Stromal cell of bone marrow (primary cell): ENCODE data around the gene TMEM131L.
"Not testable (repeated sequence)": the region's sequence is repeated elsewhere in the genome, so short reads cannot be mapped to it uniquely, and the experiment has no call there.

Experiments used
- DNase-seq: peaks from one replicate; pipeline ENCODE4 v3.0.0-alpha.2; 2012; ENCODE audit warnings: low read depth

Gene TMEM131L

DNA sequence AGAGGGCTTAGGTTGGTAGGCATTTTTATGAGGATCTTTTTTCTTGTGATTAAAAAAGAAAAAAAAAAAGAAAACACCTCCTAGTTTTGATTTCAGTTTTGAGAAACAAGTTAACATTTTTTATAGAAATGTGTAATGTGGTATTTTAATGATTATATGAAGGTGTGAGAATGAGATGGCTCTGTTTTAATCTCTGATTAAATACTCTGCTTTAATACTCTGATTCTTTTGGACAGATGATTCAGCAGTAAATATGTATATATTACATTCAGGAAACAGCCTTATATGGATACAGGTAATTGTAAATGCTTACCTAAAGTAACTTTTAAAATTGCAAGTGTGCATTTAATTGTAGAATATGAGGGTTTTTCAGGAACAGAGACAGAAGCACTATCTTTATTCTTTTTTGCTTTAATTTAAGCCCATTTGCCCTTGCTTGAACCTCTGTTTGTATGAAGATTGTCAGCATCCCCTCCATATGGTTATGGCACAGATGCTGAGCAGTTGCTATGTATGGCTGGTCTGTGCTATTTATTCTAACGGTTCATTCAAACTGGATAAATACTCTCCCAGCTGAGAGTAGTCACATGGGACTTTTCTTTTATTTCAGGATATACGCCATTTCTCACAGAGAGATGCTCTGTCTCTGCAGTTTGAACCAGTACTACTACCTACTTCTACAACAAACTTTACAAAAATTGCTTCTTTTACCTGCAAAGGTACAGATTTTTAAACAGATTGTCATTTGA is 117.0 kb downstream of the TMEM131L start:
- DNase-seq, result no peak

DNA sequence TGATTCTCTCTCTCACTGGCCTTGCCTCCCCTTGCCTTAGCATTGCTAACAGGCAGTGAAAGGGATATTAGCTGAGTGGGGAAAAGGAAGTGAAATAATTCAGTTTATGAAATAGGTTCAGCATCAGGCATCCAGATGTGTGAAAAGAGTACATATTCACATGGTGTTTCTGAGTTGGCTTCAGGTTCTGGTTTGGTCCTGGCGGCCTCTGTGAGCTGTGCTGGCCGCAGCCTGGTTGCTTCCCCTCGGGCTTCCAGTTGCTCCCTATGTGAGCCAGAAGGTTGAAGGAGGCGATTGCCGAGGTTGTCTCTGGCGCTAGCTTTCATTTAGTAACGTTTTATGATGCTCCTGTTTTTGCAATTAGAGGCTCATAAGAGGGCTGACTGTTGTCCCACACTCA is 118.9 kb downstream of the TMEM131L start:
- no peak for DNase-seq

DNA sequence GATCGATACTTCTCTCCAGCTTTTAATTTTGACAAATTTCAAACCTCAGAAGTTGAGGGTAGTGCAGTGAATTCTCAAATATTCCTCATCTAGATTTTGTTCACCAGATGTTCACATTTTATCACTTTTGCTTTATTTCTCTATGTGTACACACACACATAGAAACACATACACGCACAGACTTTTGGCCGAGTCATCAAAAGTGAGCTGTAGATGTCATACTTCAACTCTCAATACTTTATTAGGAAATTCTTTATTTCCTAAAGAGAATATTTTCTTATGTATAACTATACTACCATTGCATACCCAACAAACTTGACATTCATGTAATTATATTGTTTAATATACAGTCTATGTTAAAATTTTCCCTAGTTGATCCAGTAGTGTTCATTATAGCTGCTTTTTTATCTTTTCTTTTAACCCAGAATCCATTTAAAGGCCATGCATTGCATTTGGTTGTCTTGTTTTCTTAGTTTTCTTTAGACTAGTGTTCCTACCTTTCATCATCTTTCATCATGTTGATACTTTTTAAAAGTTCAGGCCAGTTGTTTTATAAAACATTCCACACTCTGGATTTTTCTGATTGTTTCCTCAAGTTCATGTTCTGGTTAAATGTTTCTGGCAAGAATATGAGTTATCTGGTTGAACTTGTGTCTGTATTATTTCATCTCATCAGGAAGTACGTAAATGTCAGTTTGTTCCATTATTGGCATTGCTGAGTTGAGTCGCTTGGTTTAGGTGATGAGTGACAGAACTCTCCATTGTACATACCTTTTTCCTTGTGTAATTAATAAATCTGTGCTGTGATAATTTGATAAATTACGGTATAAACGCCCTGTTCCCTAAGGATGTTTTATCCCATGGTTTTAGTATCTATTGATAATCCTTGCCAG is 123.8 kb downstream of the TMEM131L start:
- DNase-seq, result no peak

DNA sequence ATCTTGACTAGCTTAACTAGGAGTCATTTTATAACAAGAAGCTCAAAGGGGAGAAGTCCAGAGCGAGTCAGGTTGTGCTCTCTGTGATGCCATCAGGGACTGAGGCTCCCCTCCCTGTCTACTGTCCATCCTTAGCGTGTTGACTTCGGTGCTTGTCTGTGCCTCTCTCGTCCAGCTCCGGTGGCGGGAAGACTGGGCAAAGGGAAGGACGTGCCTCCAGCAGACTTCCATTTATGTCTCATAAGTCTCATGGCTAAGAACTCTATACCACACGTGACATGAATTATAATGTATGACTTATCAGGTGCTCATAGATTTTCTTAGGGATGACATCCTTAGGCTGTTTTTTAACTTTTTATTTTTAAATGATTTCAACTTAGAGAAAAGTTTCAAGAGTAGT is 125.3 kb downstream of the TMEM131L start:
- no peak for DNase-seq

DNA sequence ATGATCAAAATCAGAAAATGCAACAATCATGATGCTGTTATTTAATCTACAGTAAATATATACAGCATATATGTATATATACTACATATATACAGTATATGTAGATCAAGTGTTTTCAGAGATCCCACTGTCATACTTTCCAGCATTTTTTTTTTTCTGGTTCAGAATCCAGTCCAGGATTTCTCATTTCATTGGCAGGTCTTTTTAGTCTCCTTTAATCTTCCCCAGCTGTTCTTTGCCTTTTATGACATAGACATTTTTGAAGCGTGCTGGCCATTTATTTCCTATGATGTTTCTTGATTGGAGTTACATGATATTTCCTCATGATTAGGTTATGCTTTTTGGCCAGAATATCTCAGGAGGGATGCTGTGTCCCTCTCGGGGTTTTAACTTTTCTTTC is 125.9 kb downstream of the TMEM131L start:
- DNase-seq, result no peak

GRCh38 chr4:153593161-153593560 is 127.0 kb downstream of the TMEM131L start:
- DNase-seq, result no peak

DNA sequence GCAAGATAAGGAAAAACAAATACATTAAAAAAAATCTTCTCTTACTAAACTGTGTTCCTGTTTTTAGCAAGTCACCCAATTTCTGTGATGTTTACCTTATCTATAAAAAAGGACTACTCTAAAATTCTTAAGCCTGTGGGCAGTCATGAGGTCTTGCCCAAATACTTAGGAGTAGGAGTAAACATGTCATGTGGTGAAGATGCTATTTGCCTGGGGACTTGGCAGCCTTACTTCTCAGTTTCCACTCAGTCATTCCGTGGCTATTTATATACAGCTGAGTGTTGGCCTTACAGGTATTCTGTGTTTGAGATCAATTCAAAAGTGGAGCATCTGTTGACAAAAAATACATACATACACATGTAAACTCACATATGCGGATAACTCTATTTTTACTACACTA is 128.1 kb downstream of the TMEM131L start:
- peak; percentile 19 for DNase-seq

GRCh38 chr4:153595894-153596601 is 129.9 kb downstream of the TMEM131L start:
- no peak for DNase-seq

DNA sequence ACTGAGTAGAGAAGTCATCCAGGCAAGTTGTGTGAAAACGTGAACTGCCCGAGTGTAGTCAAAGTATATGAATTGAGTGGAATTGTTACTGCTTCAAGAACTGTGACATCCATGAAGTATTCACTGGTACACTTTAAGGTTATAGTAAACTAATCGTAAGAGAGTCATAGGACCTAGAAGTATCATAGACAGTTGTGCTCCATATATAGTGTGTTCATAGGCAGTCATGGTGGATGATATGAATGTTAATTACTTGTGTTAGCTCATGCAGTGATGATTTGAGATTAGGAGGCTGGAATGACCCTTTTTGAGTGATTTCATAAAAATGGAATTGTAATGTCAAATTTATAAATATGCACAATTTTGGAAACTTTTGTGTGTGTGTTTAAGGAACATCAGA is 136.6 kb downstream of the TMEM131L start:
- DNase-seq, result no peak

GRCh38 chr4:153603258-153603657 is 137.1 kb downstream of the TMEM131L start:
- no peak for DNase-seq

DNA sequence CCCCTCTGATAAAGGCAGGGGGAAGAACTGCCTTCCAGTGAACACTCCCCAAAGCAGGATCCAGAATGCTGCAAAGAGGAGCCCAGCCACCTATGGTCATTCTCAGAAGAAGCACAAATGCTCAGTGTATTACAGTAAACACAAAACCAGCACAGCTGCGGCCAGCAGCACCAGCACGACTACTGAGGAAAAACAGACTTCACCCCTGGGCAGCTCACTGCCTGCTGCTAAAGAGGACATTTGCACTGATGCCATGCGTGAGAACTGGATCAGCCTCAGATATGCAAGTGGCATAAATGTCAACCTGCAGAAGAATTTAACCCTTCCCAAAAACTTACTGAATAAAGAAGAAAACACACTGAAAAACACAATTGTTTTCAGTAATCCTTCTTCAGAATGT is 137.7 kb downstream of the TMEM131L start:
- no peak for DNase-seq

- DNase-seq, result not testable (repeated sequence)
These were observed 142.9 kb downstream of the TMEM131L start for GRCh38 chr4:153609070-153609469.

GRCh38 chr4:153610623-153611376 is 144.6 kb downstream of the TMEM131L start:
- no peak for DNase-seq

DNA sequence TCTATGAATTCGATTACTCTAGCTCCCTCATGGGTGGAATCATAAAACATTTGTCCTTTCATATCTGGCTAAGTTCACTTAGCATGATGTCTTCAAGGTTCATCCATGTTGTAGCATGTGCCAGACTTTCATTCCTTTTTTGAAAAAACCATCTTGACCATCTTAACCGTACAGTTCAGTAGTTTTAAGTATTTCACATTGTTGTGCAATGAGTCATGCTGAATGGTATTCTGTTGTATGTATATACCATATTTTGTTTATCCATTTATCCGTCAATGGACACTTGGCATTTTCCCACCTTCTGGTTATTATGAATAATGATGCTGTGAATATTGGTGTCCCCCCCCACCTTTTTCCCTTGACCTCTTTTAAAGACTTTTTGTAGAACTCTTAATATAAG is 145.5 kb downstream of the TMEM131L start:
- DNase-seq, result no peak

DNA sequence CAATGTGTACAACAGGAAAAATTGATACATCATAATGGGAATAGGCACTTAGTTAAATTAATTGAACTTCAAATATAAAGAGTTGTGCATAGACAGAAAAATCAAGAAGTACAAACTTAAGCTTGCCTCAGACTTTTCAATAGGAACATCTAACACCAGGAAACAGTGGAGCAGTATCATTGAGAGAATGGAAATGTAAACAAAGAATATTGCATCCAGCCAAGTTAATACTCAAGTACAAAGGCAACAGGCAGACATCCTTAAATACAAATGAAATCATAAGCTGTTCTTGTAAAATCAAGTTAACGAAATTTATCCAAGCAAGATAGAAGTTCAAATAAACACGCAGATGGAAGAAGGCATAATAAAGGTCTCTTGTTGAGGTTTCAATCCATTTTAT is 146.7 kb downstream of the TMEM131L start:
- DNase-seq, result no peak

GRCh38 chr4:153616006-153616555 is 149.9 kb downstream of the TMEM131L start:
- no peak for DNase-seq

DNA sequence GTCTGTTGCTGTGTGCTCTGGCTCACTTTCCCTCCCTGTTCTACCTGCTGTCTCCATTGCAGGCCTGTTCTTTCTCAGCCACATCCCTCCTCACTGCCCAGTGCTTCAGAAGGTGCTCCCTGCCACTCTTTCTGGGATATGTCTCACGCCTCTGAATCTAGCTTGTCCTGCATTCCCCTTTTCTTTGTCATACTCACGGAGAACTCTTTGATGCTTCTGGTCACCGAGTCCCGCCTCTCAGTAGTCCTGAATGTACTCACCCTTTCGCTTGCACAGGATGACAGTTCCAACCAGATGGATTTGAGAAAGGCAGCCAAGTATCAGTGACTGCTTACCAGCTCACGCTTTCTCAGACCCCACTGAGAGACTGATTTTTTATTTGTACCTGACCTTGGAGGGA is 152.7 kb downstream of the TMEM131L start:
- no peak for DNase-seq

GRCh38 chr4:153619811-153620210 is 153.7 kb downstream of the TMEM131L start:
- DNase-seq, result no peak

DNA sequence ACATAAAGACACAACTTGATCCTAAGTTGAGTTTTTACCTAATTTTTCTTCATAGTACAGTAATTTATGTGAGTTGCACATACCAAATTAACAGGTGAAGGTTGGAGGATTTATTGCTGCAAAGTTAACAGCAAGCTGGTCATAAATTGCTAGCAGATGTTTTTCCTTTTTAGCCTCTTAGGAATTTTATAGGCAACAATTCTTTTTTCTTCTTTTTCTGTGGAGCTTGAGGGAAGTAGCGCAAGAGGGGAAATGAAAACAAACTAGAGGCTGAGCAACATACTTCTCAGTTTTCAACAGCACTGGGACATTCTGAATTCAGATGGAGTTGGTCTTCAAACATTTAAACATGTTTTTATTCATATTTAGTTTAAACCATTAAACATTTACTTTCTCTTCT is 154.2 kb downstream of the TMEM131L start:
- peak; percentile 8 for DNase-seq

DNA sequence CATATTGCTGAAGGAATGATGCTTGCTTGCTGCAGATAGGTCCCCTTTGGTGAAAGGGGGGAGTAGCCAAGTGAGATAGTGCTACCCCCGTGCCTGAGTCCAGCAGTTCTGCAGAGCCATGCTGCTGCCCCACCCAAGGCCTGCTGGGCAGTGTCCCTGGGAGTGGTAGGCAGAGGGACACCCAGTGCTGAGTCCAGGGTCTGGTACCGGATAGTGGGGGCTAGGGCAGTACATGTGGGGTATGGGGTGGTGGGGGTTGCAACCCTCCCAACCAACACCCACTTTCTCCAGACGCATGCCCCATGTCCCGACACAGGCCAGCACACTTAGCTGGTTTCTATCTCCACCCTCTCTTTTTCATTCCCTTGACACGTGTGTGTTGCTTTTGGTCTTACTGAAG is 155.9 kb downstream of the TMEM131L start:
- no peak for DNase-seq

GRCh38 chr4:153622778-153623240 is 156.6 kb downstream of the TMEM131L start:
- no peak for DNase-seq

- DNase-seq, result no peak
These were observed 157.3 kb downstream of the TMEM131L start for GRCh38 chr4:153623491-153623890.
